ENCODE results near the gene CDKN2B.
"Not testable (repeated sequence)": the region's sequence is repeated elsewhere in the genome, so short reads cannot be mapped to it uniquely, and the experiment has no call there.

The CDKN2B gene

GRCh38 chr9:22008717-22009505 lies at the start of gene CDKN2B:
Gene CDKN2B, minus strand, starts transcription at chr9:22009305. Its CDS starts 352 bp downstream, at chr9:22008953.
- DNase-seq (ENCODE audit: low spot score), result peak; percentile 88

GRCh38 chr9:22057972-22058371 lies 48.9 kb upstream of the CDKN2B start:
- not testable (repeated sequence) for DNase-seq (ENCODE audit: low spot score)

- no peak for DNase-seq (ENCODE audit: low spot score)
These were observed 47.3 kb upstream of the CDKN2B start for GRCh38 chr9:22056402-22056801.

- DNase-seq (ENCODE audit: low spot score), result no peak
These were observed 46.0 kb upstream of the CDKN2B start for GRCh38 chr9:22055090-22055489.

GRCh38 chr9:22054529-22054928 lies 45.4 kb upstream of the CDKN2B start:
- no peak for DNase-seq (ENCODE audit: low spot score)

GRCh38 chr9:22054076-22054475 lies 45.0 kb upstream of the CDKN2B start:
- no peak for DNase-seq (ENCODE audit: low spot score)

- DNase-seq (ENCODE audit: low spot score), result no peak
These were observed 44.1 kb upstream of the CDKN2B start for GRCh38 chr9:22053178-22053577.

GRCh38 chr9:22052376-22052945 lies 43.4 kb upstream of the CDKN2B start:
- DNase-seq (ENCODE audit: low spot score), result peak; percentile 75

GRCh38 chr9:22050924-22051323 lies 41.8 kb upstream of the CDKN2B start:
- no peak for DNase-seq (ENCODE audit: low spot score)

- no peak for DNase-seq (ENCODE audit: low spot score)
These were observed 40.3 kb upstream of the CDKN2B start for GRCh38 chr9:22049411-22049810.

GRCh38 chr9:22047596-22047995 lies 38.5 kb upstream of the CDKN2B start:
- no peak for DNase-seq (ENCODE audit: low spot score)

GRCh38 chr9:22046243-22046885 lies 37.3 kb upstream of the CDKN2B start:
- DNase-seq (ENCODE audit: low spot score), result no peak

GRCh38 chr9:22045423-22045822 lies 36.3 kb upstream of the CDKN2B start:
- DNase-seq (ENCODE audit: low spot score), result no peak

GRCh38 chr9:22044583-22044982 lies 35.5 kb upstream of the CDKN2B start:
- DNase-seq (ENCODE audit: low spot score), result no peak

- no peak for DNase-seq (ENCODE audit: low spot score)
These were observed 34.8 kb upstream of the CDKN2B start for GRCh38 chr9:22043928-22044327.

- DNase-seq (ENCODE audit: low spot score), result no peak
These were observed 32.7 kb upstream of the CDKN2B start for GRCh38 chr9:22041775-22042174.

- DNase-seq (ENCODE audit: low spot score), result no peak
These were observed 32.2 kb upstream of the CDKN2B start for GRCh38 chr9:22041344-22041743.

GRCh38 chr9:22040760-22041159 lies 31.7 kb upstream of the CDKN2B start:
- DNase-seq (ENCODE audit: low spot score), result no peak

- DNase-seq (ENCODE audit: low spot score), result no peak
These were observed 30.2 kb upstream of the CDKN2B start for GRCh38 chr9:22039258-22039657.

- peak; percentile 12 for DNase-seq (ENCODE audit: low spot score)
These were observed 29.0 kb upstream of the CDKN2B start for GRCh38 chr9:22037954-22038690.

- no peak for DNase-seq (ENCODE audit: low spot score)
These were observed 27.9 kb upstream of the CDKN2B start for GRCh38 chr9:22036866-22037626.

GRCh38 chr9:22035591-22036011 lies 26.5 kb upstream of the CDKN2B start:
- no peak for DNase-seq (ENCODE audit: low spot score)
